GM19324 (cell line): Measurements from ENCODE around the gene CBARP.
"Not testable (repeated sequence)": the region's sequence is repeated elsewhere in the genome, so short reads cannot be mapped to it uniquely, and the experiment has no call there.

Source experiments
- ATAC-seq: cut with Tn5 transposase; IDR thresholded peaks from one replicate; pipeline ENCODE4 v1.9.1; 2021; ENCODE audit warnings: mild to moderate bottlenecking, moderate library complexity; ENCODE audit not compliant: unreplicated experiment, low FRiP score

The CBARP gene

GRCh38 chr19:1218751-1219567, 18.8 kb downstream of the CBARP start:
- no peak for ATAC-seq

- ATAC-seq: no peak
These were observed 20.4 kb downstream of the CBARP start for GRCh38 chr19:1217366-1217765.

- ATAC-seq: no peak
These were observed 21.0 kb downstream of the CBARP start for GRCh38 chr19:1216756-1217155.

DNA sequence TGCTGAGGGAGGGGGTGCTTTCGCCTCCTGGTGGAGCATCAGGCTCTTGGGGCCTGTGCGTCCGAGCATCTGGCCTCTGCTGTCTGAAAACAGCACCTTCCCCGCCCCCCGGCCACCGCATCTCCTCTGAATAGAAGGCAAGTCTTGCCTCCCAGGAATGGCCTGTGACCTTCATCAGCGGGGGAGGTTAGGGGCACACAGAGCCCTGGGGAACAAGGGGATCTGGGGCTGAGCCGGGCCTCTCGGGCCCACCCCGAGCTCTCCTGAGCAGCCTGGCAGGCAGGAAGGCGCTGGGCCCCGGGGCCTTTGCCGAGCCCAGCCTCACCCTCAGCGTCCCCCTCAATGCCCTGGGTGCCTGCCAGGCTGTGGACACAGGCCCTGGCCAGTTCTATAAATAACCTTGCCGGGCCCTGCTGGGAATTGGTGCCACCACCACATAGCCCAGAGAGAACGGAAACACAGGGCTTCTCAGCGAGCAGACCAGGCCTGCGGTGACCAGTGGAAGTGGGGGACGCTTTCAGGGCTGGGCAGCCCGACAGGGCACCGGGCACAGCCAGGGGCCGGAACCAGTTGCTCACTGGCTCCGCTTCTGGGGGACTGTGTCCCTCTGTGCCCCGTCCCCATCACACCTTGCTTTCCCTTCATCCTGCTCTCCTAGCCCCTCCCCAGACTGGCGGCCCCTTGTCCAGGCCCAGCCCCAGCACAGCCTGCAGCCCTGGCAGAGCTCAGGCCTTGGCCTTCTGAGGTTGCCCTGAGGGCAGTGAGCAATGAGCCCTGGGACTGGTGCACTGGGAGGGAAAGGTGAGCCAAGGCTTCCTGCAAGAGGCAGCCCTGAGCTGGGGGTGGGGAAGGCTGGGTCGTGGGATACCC, 22.7 kb downstream of the CBARP start:
- no peak for ATAC-seq

DNA sequence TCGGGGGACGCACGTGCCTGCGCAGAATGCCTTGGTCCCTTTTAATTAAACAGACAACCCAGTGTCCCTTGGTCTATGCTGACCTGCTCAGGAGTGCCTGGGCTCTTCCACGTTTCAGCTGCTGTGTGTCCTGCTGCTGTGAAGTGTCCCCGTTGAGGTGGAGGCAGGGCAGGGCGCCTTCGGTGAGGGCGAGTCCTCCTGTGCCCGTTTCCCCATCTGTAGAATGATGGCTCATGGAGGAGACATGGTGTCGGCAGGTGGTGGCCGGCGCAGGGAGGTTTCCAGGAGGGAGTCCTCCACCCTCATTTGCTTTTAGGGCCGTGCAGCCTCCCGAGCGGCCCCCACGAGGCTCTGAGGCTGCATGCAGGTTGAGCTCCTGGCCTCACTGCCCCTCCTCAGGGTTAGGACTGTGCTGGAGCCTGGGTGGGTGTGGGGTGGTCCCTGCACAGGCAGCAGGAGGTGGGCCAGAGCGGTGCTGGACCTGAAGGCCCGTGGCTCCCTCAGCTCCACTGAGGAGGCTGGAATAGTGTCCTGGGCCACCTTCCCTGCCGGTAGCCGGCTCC, 23.4 kb downstream of the CBARP start:
- no peak for ATAC-seq

GRCh38 chr19:1213391-1214286, 24.2 kb downstream of the CBARP start:
- ATAC-seq: no peak

- ATAC-seq: no peak
These were observed 26.1 kb downstream of the CBARP start for GRCh38 chr19:1211494-1212234.

DNA sequence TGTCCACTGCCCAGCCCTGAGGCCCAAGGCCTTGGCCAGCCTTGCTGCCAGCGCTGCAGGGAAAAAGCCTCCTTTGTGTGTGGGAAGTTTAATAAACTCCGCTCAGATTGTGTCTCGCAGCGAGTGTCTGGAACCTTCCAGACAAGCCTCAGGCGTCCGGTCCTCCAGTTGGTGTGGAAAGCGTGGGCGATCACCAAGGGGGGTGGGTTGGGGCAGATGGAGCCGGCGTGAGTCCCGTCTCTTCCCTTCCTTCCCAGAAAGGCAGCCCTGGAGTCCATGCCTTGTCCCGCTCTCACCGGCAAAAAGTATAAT, 27.6 kb downstream of the CBARP start:
- ATAC-seq: no peak

- not testable (repeated sequence) for ATAC-seq
These were observed 29.0 kb downstream of the CBARP start for GRCh38 chr19:1208830-1209229.

GRCh38 chr19:1206864-1207450, 30.8 kb downstream of the CBARP start:
- no peak for ATAC-seq

DNA sequence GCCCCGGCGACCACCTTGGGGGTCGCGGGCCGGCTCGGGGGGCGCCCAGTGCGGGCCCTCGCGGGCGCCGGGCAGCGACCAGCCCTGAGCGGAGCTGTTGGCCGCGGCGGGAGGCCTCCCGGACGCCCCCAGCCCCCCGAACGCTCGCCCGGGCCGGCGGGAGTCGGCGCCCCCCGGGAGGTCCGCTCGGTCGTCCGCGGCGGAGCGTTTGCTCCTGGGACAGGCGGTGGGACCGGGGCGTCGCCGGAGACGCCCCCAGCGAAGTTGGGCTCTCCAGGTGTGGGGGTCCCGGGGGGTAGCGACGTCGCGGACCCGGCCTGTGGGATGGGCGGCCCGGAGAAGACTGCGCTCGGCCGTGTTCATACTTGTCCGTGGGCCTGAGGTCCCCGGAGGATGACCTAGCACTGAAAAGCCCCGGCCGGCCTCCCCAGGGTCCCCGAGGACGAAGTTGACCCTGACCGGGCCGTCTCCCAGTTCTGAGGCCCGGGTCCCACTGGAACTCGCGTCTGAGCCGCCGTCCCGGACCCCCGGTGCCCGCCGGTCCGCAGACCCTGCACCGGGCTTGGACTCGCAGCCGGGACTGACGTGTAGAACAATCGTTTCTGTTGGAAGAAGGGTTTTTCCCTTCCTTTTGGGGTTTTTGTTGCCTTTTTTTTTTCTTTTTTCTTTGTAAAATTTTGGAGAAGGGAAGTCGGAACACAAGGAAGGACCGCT, 31.5 kb downstream of the CBARP start:
- ATAC-seq: no peak

DNA sequence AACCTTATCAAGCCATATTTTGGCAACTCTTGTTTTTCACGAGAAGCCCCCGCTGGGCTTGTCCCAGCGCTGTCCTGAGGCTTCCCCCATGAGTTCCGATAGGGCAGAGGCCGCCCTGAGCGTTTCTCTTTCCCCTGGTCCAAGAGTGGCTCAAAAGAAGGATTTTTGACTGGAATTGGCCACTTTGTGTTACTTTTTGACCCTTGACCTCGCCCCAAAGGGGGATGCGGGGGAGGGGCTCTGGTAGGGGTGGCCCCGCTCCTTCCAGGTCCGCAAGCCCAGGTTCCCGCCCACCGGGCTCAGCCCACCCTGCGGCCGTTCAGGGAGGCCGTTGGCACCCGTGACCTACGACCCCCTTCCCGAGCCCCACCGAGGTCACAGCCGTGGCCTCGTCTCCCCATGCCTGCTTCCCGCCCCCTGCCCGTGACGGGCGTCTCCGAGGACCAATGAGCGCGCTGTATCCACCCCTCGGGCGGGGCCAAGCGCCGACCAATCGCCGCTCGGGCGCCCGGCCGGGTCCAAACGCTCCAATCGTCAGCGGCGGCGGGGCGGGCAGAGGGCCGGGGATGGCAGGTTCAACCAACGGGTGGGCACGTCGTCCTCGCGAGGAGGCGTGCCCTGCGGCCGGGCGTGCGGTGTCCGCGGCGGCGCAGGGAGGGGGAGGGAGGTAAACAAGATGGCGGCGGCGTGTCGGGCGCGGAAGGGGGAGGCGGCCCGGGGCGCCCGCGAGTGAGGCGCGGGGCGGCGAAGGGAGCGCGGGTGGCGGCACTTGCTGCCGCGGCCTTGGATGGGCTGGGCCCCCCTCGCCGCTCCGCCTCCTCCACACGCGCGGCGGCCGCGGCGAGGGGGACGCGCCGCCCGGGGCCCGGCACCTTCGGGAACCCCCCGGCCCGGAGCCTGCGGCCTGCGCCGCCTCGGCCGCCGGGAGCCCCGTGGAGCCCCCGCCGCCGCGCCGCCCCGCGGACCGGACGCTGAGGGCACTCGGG, 32.4 kb downstream of the CBARP start, which contains the start of gene STK11:
Gene STK11 (plus strand): TSS at position 665 of the 986 bp plus-strand sequence. CDS start 1,136 bp downstream, outside the sequence.
- peak; percentile 90 for ATAC-seq

GRCh38 chr19:1200614-1201013, 37.2 kb downstream of the CBARP start:
- ATAC-seq: not testable (repeated sequence)

- ATAC-seq: no peak
These were observed 38.3 kb downstream of the CBARP start for GRCh38 chr19:1199531-1199930.

DNA sequence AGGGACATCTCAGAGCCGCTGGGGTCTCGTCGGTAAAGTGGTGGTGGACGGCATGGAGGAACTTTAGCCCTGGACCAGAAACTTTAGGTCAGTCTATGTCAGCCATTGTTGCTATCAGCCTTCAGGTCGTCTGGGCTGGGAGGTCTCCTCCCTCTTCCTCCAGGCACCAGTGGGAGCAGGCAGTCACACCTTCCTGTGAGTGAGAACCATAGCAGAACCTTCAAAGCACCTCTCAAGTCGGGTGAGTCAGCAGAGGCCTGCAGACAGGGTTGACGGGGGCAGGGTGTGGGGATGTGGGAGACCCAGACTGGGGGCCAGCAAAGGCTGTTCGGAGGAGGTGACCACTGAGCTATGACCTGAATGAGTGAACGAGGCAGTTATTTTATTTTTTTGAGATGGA, 48.4 kb downstream of the CBARP start:
- no peak for ATAC-seq

GRCh38 chr19:1183543-1184172, 54.1 kb downstream of the CBARP start:
- ATAC-seq: no peak

GRCh38 chr19:1182727-1183126, 55.1 kb downstream of the CBARP start:
- ATAC-seq: no peak
